ENCODE data around the gene CD79A.

GRCh38 chr19:41897820-41898219, 20.7 kb downstream of the CD79A start:
- no peak for TF ChIP-seq CTCF (IDR thresholded peaks at IDR 0.05)
- no peak for TF ChIP-seq POLR2A (IDR thresholded peaks at IDR 0.05)

All from heart left ventricle (tissue), 13 donors.